ENCODE results near the gene CTBP1. TPM values are rescaled to one million over a fixed set of nuclear protein-coding genes. Genes with fewer than 3 reads are reported as not detected.
A peak's percentile ranks its signal among the peaks of the same experiment; 100 is the strongest.

The CTBP1 gene
- total RNA-seq, 1 experiment from 2014 or later, result 136 TPM

DNA sequence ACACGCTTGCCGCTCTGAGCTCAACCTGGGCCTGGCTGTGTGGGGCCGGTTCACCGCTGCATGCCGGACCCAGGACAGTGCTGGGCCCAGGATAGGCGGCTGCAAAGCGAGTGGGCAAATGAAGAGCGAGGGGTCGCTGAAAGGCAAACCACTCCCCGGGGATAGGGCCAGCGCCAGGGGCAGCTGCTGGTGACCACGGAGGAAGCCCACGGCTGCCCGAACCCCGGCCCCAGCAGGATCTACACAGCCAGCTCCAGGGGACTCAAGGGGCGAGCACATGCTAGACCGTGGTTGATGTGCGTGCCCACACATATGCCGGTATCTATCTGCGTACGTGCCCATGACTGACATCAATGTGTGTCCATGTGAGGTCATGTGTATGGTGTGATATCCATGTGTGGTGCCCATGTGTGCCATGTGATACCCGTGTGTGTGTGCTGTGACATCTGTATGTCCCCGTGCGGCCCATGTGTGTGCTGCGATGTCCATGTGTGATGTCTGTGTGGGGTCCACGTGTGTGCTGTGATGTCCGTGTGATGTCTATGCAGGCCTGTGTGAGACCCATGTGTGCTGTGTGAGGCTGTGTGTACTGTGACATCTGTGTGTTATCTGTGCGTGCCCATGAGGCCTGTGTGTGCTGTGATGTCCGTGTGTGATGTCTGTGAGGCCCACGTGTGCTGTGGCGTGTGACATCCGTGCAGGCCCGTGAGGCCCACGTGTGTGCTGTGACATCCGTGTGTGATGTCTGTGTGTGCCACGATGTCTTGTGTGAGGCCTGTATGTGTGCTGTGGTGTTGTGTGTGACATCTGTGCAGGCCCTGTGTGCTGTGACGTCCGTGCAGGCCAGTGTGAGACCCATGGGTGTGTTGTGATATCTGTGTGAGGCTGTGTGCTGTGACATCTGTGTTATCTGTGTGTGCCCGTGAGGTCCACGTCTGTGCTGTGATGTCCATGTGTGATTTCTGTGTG, 24.8 kb downstream of the CTBP1 start:
- Histone ChIP-seq H3T11ph (ENCODE audit: low read length) (no peak overlapping the region), H4K91ac (ENCODE audit: insufficient read length, low read depth, low read length) (no peak overlapping the region), H3K4ac (ENCODE audit: low read depth, low read length) (no peak overlapping the region), H3K18ac (ENCODE audit: insufficient read length, low read depth, low read length) (no peak overlapping the region), H4K8ac (replicated peaks; ENCODE audit: insufficient read length, low read depth, low read length) (no peak overlapping the region), H2BK120ac (ENCODE audit: low read depth, low read length, poor library complexity, severe bottlenecking) (no peak overlapping the region), H4K20me1 (ENCODE audit: control insufficient read depth, insufficient read depth, insufficient read length) (no peaks in the 10 kb centered on the region), H3K27me3 (ENCODE audit: insufficient read depth, low read length) (no peaks in the 10 kb centered on the region), H2AFZ (ENCODE audit: low read length) (no peak overlapping the region), H3K56ac (ENCODE audit: insufficient read length, low read depth, low read length) (no peak overlapping the region), H4K5ac (ENCODE audit: insufficient read length, low read depth, low read length) (no peak overlapping the region), H3K4me1 (ENCODE audit: insufficient read depth, low read length) (no peaks in the 10 kb centered on the region), H2BK15ac (ENCODE audit: low read depth, low read length) (no peak overlapping the region), H3K27ac (ENCODE audit: insufficient read length, low read depth, low read length) (no peak overlapping the region), H3K79me2 (ENCODE audit: insufficient read depth, low read length) (no peaks in the 10 kb centered on the region), H3K14ac (ENCODE audit: insufficient read depth, low read length) (no peak overlapping the region), H3K9me3 (ENCODE audit: control insufficient read depth, low read depth, low read length) (no peaks in the 10 kb centered on the region), H3K23ac (ENCODE audit: insufficient read length, low read depth, low read length) (no peak overlapping the region), H2BK12ac (ENCODE audit: insufficient read length, low read depth, low read length) (no peak overlapping the region), H3K23me2 (ENCODE audit: insufficient read length, low read depth, low read length, poor library complexity, severe bottlenecking) (no peaks in the 10 kb centered on the region), H3K4me2 (ENCODE audit: insufficient read depth, insufficient read length, low read length) (no peak overlapping the region), H3K79me1 (ENCODE audit: insufficient read depth, low read depth, low read length, poor library complexity, severe bottlenecking) (no peaks in the 10 kb centered on the region), H3K9ac (ENCODE audit: extremely low read depth, insufficient read length, low read length) (no peak overlapping the region), H2AK5ac (ENCODE audit: insufficient read length, low read length) (no peak overlapping the region), H2BK5ac (ENCODE audit: insufficient read length, low read length) (no peak overlapping the region), H2BK20ac (ENCODE audit: low read depth, low read length, poor library complexity, severe bottlenecking) (no peak overlapping the region)
- H3K4me1 Mint-ChIP-seq, result no peaks in the 10 kb centered on the region
- H3K36me3 Mint-ChIP-seq (ENCODE audit: insufficient read depth in 1 of 3, low read depth in 3 of 3), result peaks cover 27 to 64% (median 62%) of the 10 kb centered on the region in 3 experiments
- H3K27ac Mint-ChIP-seq, result peak overlapping the region in 2 of 3 experiments; percentile 26 to 81; a peak in 4 of 7 replicates
- TF ChIP-seq, protein P1, sequence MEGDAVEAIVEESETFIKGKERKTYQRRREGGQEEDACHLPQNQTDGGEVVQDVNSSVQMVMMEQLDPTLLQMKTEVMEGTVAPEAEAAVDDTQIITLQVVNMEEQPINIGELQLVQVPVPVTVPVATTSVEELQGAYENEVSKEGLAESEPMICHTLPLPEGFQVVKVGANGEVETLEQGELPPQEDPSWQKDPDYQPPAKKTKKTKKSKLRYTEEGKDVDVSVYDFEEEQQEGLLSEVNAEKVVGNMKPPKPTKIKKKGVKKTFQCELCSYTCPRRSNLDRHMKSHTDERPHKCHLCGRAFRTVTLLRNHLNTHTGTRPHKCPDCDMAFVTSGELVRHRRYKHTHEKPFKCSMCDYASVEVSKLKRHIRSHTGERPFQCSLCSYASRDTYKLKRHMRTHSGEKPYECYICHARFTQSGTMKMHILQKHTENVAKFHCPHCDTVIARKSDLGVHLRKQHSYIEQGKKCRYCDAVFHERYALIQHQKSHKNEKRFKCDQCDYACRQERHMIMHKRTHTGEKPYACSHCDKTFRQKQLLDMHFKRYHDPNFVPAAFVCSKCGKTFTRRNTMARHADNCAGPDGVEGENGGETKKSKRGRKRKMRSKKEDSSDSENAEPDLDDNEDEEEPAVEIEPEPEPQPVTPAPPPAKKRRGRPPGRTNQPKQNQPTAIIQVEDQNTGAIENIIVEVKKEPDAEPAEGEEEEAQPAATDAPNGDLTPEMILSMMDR (conservative IDR thresholded peaks at IDR 0.05), result no peak
- no peaks in the 10 kb centered on the region for H3K27me3 Mint-ChIP-seq (ENCODE audit: low read depth)
- DNase-seq, result no peak
- no peaks in the 10 kb centered on the region for H3K9me3 Mint-ChIP-seq
- H3K4me3 Mint-ChIP-seq, result no peak overlapping the region
- WGBS (ENCODE audit: extremely low coverage, insufficient read length, low lambda C conversion rate), result no CpG with 5 or more reads among the region's 40 CpGs

All from H9 (cell line).